IMR-90 (cell line): ENCODE data around the gene KCNH5. TPM values are rescaled to one million over a fixed set of nuclear protein-coding genes. Genes with fewer than 3 reads are reported as not detected.

ENCODE experiments used
- ATAC-seq: fragments of 200-7000 bp; cut with Tn5 transposase; 2 replicates; pipeline ENCODE4 v1.9.1; 2020; ENCODE audit warnings: low read depth, mild to moderate bottlenecking, moderate library complexity
- BruUV-seq: library from RNA; stranded (reverse); fragments of 400-500 nt; replicated peaks from 2 replicates; lab custom pipeline; 2021; lab: Mats Ljungman, UMichigan
- CTCF ChIA-PET: fragments of 300-600 bp; formaldehyde crosslinking; extraction: SDS; loops from one replicate; lab custom pipeline; 2021; ENCODE audit warnings: antibody characterized with exemption; lab: Yijun Ruan, JAX
- POLR2A ChIA-PET: fragments of 300-600 bp; sonication (Branson Sonifier 250); formaldehyde crosslinking; loops from one replicate; lab custom pipeline; 2022; ENCODE audit warnings: antibody characterized with exemption; ENCODE audit not compliant: unreplicated experiment; lab: Charles Lee
- DNase-seq: peaks from one replicate; pipeline ENCODE4 v3.0.0; 2013
- H2AFZ ChIP-seq: replicated peaks from 2 replicates; pipeline ENCODE3; 2013; ENCODE audit warnings: low read length, mild to moderate bottlenecking; ENCODE audit not compliant: poor library complexity
- H2AK5ac ChIP-seq: 2 replicates; pipeline ENCODE4 v1.6.1; 2013; ENCODE audit warnings: low read depth, low read length, inconsistent platforms
- H2AK9ac ChIP-seq: replicated peaks from 2 replicates; pipeline ENCODE3; 2013; ENCODE audit warnings: mild to moderate bottlenecking, low read depth, low read length, moderate library complexity; ENCODE audit not compliant: poor library complexity
- H2BK120ac ChIP-seq: 2 replicates; pipeline ENCODE4 v1.6.1; 2013; ENCODE audit warnings: low read depth, low read length, inconsistent platforms
- H2BK15ac ChIP-seq: 3 replicates; pipeline ENCODE4 v1.6.1; 2013; ENCODE audit warnings: low read depth, low read length, inconsistent platforms
- H2BK20ac ChIP-seq: 2 replicates; pipeline ENCODE4 v1.6.1; 2013; ENCODE audit warnings: low read depth, mild to moderate bottlenecking, inconsistent platforms, low read length, moderate library complexity
- H2BK5ac ChIP-seq: 2 replicates; pipeline ENCODE4 v1.6.1; 2013; ENCODE audit warnings: mild to moderate bottlenecking, low read depth, low read length, inconsistent platforms; ENCODE audit not compliant: poor library complexity, severe bottlenecking
- H3K14ac ChIP-seq: replicated peaks from 2 replicates; pipeline ENCODE4 v1.6.1; 2013; ENCODE audit warnings: low read depth, low read length, inconsistent platforms
- H3K18ac ChIP-seq: 2 replicates; pipeline ENCODE4 v1.6.1; 2013; ENCODE audit warnings: low read depth, low read length, control low read depth
- H3K23ac ChIP-seq: 2 replicates; pipeline ENCODE4 v1.6.1; 2013; ENCODE audit warnings: low read depth, low read length, inconsistent platforms
- H3K27ac ChIP-seq: 2 replicates; pipeline ENCODE4 v1.5.1; 2013; ENCODE audit warnings: mild to moderate bottlenecking, control low read depth, low read length; ENCODE audit not compliant: insufficient read depth
- H3K27me3 ChIP-seq: 2 replicates; pipeline ENCODE4 v1.6.1; 2013; ENCODE audit warnings: low read length; ENCODE audit not compliant: control insufficient read depth, insufficient read depth
- H3K36me3 ChIP-seq: 2 replicates; pipeline ENCODE4 v1.6.1; 2013; ENCODE audit warnings: low read length, mixed read lengths; ENCODE audit not compliant: control insufficient read depth, insufficient read depth
- H3K4ac ChIP-seq: 2 replicates; pipeline ENCODE4 v1.6.1; 2013; ENCODE audit warnings: low read depth, low read length, inconsistent platforms
- H3K4me1 ChIP-seq: 2 replicates; pipeline ENCODE4 v1.6.1; 2013; ENCODE audit warnings: low read length, mixed read lengths; ENCODE audit not compliant: control insufficient read depth, insufficient read depth
- H3K4me2 ChIP-seq: 2 replicates; pipeline ENCODE4 v1.6.1; 2013; ENCODE audit warnings: low read depth, mild to moderate bottlenecking, control low read depth, low read length, moderate library complexity
- H3K4me3 ChIP-seq: 2 replicates; pipeline ENCODE4 v1.5.1; 2013; ENCODE audit warnings: low read depth, mild to moderate bottlenecking, control low read depth, low read length, moderate library complexity; ENCODE audit not compliant: insufficient read depth
- H3K56ac ChIP-seq: 2 replicates; pipeline ENCODE4 v1.6.1; 2013; ENCODE audit warnings: low read length, inconsistent platforms; ENCODE audit not compliant: insufficient read depth; ENCODE audit errors: extremely low read depth
- H3K79me1 ChIP-seq, 2 experiments: 2 replicates each; pipeline ENCODE4 v1.6.1; 2013; ENCODE audit warnings: low read length in 2 of 2, inconsistent platforms in 1 of 2, low read depth in 1 of 2
- H3K9ac ChIP-seq: 2 replicates; pipeline ENCODE4 v1.6.1; 2013; ENCODE audit warnings: low read depth, low read length, control low read depth
- H3K9me1 ChIP-seq: 2 replicates; pipeline ENCODE4 v1.6.1; 2013; ENCODE audit warnings: low read length, inconsistent platforms; ENCODE audit not compliant: insufficient read depth
- H3K9me3 ChIP-seq: 2 replicates; pipeline ENCODE4 v1.6.1; 2013; ENCODE audit warnings: low read length; ENCODE audit not compliant: control insufficient read depth, insufficient read depth
- H4K20me1 ChIP-seq: 2 replicates; pipeline ENCODE4 v1.6.1; 2013; ENCODE audit warnings: low read length, inconsistent platforms; ENCODE audit not compliant: insufficient read depth
- H4K5ac ChIP-seq: 2 replicates; pipeline ENCODE4 v1.6.1; 2013; ENCODE audit warnings: mild to moderate bottlenecking, low read depth, low read length, control low read depth
- H4K8ac ChIP-seq, 2 experiments: 2 replicates each; pipeline ENCODE4 v1.6.1; 2013; ENCODE audit warnings: low read depth in 2 of 2, low read length in 2 of 2, control low read depth in 1 of 2, inconsistent platforms in 1 of 2
- H4K91ac ChIP-seq: 2 replicates; pipeline ENCODE4 v1.6.1; 2013; ENCODE audit warnings: low read depth, low read length, inconsistent platforms; ENCODE audit not compliant: insufficient read depth
- BHLHE40 ChIP-seq: fragments of 150-350 bp; IDR thresholded peaks from 2 replicates; pipeline ENCODE4 v1.6.1; 2016; ENCODE audit warnings: mild to moderate bottlenecking, low read depth, low read length
- CEBPB ChIP-seq: IDR thresholded peaks from 2 replicates; pipeline ENCODE4 v1.6.1; 2012; ENCODE audit warnings: low read depth, low read length, improper control_type of control experiment
- CHD1 ChIP-seq: IDR thresholded peaks from 2 replicates; pipeline ENCODE4 v1.6.1; 2012; ENCODE audit warnings: low read depth, low read length, improper control_type of control experiment
- CTCF ChIP-seq: conservative IDR thresholded peaks from 2 replicates; pipeline ENCODE4 v1.5.1; 2012; ENCODE audit warnings: mild to moderate bottlenecking, low read depth, low read length, improper control_type of control experiment
- FOS ChIP-seq: fragments of 150-350 bp; IDR thresholded peaks from 2 replicates; pipeline ENCODE4 v1.6.1; 2016; ENCODE audit warnings: low read depth, low read length
- MAFK ChIP-seq: IDR thresholded peaks from 2 replicates; pipeline ENCODE4 v1.6.1; 2012; ENCODE audit warnings: low read depth, low read length, improper control_type of control experiment
- MAZ ChIP-seq: IDR thresholded peaks from 2 replicates; pipeline ENCODE4 v1.6.1; 2012; ENCODE audit warnings: low read depth, mild to moderate bottlenecking, low read length, improper control_type of control experiment, moderate library complexity, borderline replicate concordance
- MXI1 ChIP-seq: IDR thresholded peaks from 2 replicates; pipeline ENCODE4 v1.6.1; 2012; ENCODE audit warnings: low read depth, mild to moderate bottlenecking, low read length, moderate library complexity, borderline replicate concordance
- NFE2L2 ChIP-seq: fragments of 150-350 bp; IDR thresholded peaks from 2 replicates; pipeline ENCODE4 v1.6.1; 2016; ENCODE audit warnings: low read depth, mild to moderate bottlenecking, low read length
- POLR2A ChIP-seq: IDR thresholded peaks from 2 replicates; pipeline ENCODE4 v1.6.1; 2012; ENCODE audit warnings: mild to moderate bottlenecking, low read depth, low read length
- RAD21 ChIP-seq: IDR thresholded peaks from 2 replicates; pipeline ENCODE4 v1.6.1; 2012; ENCODE audit warnings: low read length, improper control_type of control experiment
- RCOR1 ChIP-seq: IDR thresholded peaks from 2 replicates; pipeline ENCODE4 v1.6.1; 2012; ENCODE audit warnings: mild to moderate bottlenecking, low read length, improper control_type of control experiment; ENCODE audit not compliant: insufficient replicate concordance
- RFX5 ChIP-seq: IDR thresholded peaks from 2 replicates; pipeline ENCODE4 v1.8.0; 2012; ENCODE audit warnings: low read depth, mild to moderate bottlenecking, low read length, moderate library complexity
- SMC3 ChIP-seq: fragments of 150-350 bp; IDR thresholded peaks from 2 replicates; pipeline ENCODE4 v1.6.1; 2016; ENCODE audit warnings: low read depth, mild to moderate bottlenecking, antibody characterized with exemption, low read length, moderate library complexity
- WGBS, 2 experiments: methylation state at CpG; one replicate each; pipeline versions ENCODE4 v1.1.5 to v1.1.7; 2013; ENCODE audit warnings: missing lambda C conversion rate in 2 of 2; ENCODE audit not compliant: insufficient read length in 1 of 2; ENCODE audit errors: extremely low coverage in 2 of 2; 5-methylcytosine and 5-hydroxymethylcytosine counted together
- dilution Hi-C: fragments of 300-500 bp; cut with HindIII; formaldehyde crosslinking; loops from one replicate; pipeline ENCODE4 v1.14.3; 2018; ENCODE audit warnings: low sequenced_read_pairs; ENCODE audit not compliant: unreplicated experiment
- in situ Hi-C: fragments of 300-500 bp; cut with MboI; formaldehyde crosslinking; loops from 3 replicates; pipeline ENCODE4 v1.14.3; 2019; ENCODE audit warnings: low sequenced_read_pairs, inconsistent platforms, mixed read lengths
- intact Hi-C: fragments of 100-400 bp; cut with micrococcal nuclease; formaldehyde crosslinking; loops from 2 replicates; pipeline ENCODE4 v1.10.0; 2022
- polyA plus RNA-seq, 3 experiments: library from polyadenylated mRNA; depleted of rRNA; stranded (reverse); fragments of >200 nt; gene quantifications; 2 replicates each; pipeline ENCODE4 v1.2.3, GENCODE V29; 2012; ENCODE audit warnings: low replicate concordance in 1 of 3
- total RNA-seq: library from RNA; depleted of rRNA; stranded (reverse); fragments of >200 nt; gene quantifications from 2 replicates; pipeline ENCODE4 v1.2.3, GENCODE V29; 2012
- TF ChIP-seq, protein P1 (sequence below): fragments of 150-350 bp; IDR thresholded peaks from 2 replicates; pipeline ENCODE4 v1.6.1; 2016; ENCODE audit warnings: low read depth, mild to moderate bottlenecking, low read length, moderate library complexity, borderline replicate concordance

The KCNH5 gene
- total and polyA plus RNA-seq, 2 of the 4 experiments (the other 2 are of a cell fraction): under 0.01 to 0.03 TPM

DNA sequence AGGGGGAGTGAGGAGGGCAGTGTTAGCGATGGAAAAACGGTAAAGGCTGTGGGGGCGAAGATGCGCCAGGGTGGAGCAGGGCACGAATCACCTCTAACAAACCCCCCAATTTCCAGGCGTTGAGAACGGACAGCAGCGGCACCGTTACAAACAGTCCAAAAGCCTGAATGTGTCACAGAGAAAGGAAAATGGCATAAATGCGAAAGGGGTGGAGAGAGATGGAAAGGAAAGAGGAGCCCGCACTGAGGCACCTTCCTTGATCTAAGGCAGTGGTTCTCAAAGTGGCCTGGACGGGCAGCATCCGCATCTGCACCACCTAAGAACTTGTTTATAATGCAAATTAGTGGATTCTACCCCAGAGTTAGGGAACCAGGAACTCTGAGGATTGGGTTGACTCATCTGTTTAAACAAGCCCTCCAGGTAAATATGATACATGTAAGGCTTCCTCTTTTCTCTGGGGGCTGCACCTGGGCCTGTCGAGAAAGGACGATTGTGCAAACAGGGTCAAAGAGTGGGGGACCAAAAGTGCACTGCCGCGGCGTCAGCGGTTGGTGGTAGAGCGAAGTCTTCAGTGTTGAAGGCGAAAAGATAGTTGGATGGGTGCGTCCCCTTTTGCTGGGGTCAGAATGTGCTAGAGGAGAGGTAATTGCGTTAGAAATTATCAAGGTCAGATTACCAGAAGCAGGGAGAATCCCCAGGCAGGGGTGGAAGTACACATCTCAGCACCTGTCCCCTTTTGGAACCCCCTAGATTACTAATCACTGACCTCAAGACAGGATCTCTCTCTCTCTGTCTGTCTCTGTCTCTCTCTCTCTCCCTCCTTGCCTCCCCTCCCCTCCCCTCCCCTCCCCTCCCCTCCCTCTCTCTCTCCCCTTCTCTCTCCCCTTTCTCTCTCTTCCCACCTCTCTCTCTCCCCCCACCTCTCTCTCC, 1.3 kb upstream of the KCNH5 start:
- POLR2A ChIA-PET: no interaction called here
- H4K5ac ChIP-seq: no peak overlapping the region
- no TSS peak for BruUV-seq
- CTCF ChIA-PET: no interaction called here
- intact Hi-C loops: no loop called here
- no peak overlapping the region for H2AK9ac ChIP-seq
- peaks cover 41% of the 10 kb centered on the region for H3K27me3 ChIP-seq
- dilution Hi-C loops: no loop called here
- H3K4me2 ChIP-seq: peak overlapping the region; percentile 95; the same call in 1 of the 2 replicates
- peak overlapping the region; percentile 89 for H2AFZ ChIP-seq
- no peaks in the 10 kb centered on the region for H3K79me1 ChIP-seq
- in situ Hi-C loops: no loop called here
- DNase-seq (no peak), ATAC-seq (no peak)
- H2AK5ac ChIP-seq: no peak overlapping the region
- no peak overlapping the region for H2BK15ac ChIP-seq
- H3K18ac ChIP-seq: no peak overlapping the region
- H3K36me3 ChIP-seq: no peaks in the 10 kb centered on the region
- H3K4me1 ChIP-seq: peaks cover 2% of the 10 kb centered on the region
- 22% methylated on average over 3 of the region's 23 CpGs; no CpG with 5 or more reads in 1 of the 2 experiments for WGBS, 2 experiments
- no peak overlapping the region for H4K8ac ChIP-seq
- H3K9me1 ChIP-seq: no peaks in the 10 kb centered on the region
- H4K20me1 ChIP-seq: no peaks in the 10 kb centered on the region
- no peak overlapping the region for H3K56ac ChIP-seq
- no peak overlapping the region for H2BK120ac ChIP-seq
- no peak overlapping the region for H2BK5ac ChIP-seq
- no peak overlapping the region for H3K27ac ChIP-seq
- no peak overlapping the region for H3K14ac ChIP-seq
- no peaks in the 10 kb centered on the region for H3K9me3 ChIP-seq
- H3K23ac ChIP-seq: no peak overlapping the region
- H3K4me3 ChIP-seq: no peak overlapping the region
- no peak overlapping the region for H2BK20ac ChIP-seq
- H4K91ac ChIP-seq: no peak overlapping the region
- H3K4ac ChIP-seq: no peak overlapping the region
- H3K9ac ChIP-seq: no peak overlapping the region
- TF ChIP-seq MXI1: no peak
- TF ChIP-seq NFE2L2: no peak
- no peak for TF ChIP-seq CHD1
- no peak for TF ChIP-seq CEBPB
- TF ChIP-seq CTCF: no peak
- TF ChIP-seq RCOR1: no peak
- TF ChIP-seq, protein P1, sequence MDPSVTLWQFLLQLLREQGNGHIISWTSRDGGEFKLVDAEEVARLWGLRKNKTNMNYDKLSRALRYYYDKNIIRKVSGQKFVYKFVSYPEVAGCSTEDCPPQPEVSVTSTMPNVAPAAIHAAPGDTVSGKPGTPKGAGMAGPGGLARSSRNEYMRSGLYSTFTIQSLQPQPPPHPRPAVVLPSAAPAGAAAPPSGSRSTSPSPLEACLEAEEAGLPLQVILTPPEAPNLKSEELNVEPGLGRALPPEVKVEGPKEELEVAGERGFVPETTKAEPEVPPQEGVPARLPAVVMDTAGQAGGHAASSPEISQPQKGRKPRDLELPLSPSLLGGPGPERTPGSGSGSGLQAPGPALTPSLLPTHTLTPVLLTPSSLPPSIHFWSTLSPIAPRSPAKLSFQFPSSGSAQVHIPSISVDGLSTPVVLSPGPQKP: no peak
- TF ChIP-seq MAFK: no peak
- no peak for TF ChIP-seq FOS
- TF ChIP-seq BHLHE40: no peak
- no peak for TF ChIP-seq MAZ
- no peak for TF ChIP-seq SMC3
- TF ChIP-seq RFX5: no peak
- TF ChIP-seq RAD21: no peak
- TF ChIP-seq POLR2A: no peak
